ENCODE results near the gene DEPP1. TPM values are rescaled to one million over a fixed set of nuclear protein-coding genes. Genes with fewer than 3 reads are reported as not detected.

Gene DEPP1
- polyA plus RNA-seq, 3 donors: not detected

DNA sequence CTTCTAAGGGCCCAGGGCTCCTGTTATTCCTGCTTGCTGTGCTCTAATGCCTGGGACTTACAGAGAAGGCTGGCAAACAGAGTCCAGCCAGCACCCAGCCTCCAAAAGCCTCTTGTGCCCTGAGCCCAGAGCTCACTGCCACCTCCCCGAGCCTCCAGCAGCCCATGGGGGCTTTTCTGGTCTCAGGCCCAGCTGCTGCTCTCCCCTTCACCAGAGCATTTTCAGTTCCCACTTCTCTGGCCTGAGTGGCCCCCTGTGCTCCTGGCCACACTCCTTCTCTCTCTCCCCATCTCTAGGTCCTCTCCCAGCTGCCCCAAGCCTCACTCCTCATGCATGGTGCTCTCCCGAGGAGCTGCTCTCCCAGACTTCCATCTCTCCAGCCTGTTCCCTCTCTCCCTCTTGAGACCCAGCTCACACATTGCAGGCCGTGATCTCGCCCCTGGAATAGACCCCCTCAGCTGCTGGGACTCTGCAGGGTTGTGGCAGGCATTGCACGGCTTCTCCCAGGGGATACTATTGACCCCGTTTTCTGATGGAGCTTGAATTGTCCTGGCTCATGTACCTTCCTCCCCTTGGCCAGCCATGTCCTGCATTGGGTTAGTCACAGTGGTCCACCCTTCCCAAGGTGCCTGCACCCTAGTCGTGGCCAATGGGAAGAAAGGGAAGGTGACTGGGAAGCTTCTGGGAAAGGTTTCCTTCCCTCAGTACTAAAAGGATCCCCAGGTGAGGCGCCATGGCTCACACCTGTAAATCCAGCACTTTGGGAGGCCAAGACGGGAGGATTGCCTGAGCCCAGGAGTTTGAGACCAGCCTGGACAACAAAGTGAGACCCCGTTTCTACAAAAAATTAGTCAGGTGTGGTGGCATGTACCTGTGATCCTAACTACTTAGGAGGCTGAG, 28.0 kb downstream of the DEPP1 start:
- Histone ChIP-seq H3K4me2 (replicated peaks; ENCODE audit: extremely low read depth, low read length, poor library complexity, severe bottlenecking) (no peak overlapping the region), H4K20me1 (ENCODE audit: insufficient read depth, low read length) (peaks cover 54% of the 10 kb centered on the region), H3K27ac (ENCODE audit: low read depth in 1 of 2, low read length in 2 of 2) (peak overlapping the region; percentile 66 to 76), H3K4me1 (ENCODE audit: control insufficient read depth in 1 of 2, insufficient read depth in 2 of 2, low read length in 2 of 2) (peaks cover 52 to 61% of the 10 kb centered on the region in 2 donors), H3K27me3 (ENCODE audit: control insufficient read depth in 2 of 2, insufficient read depth in 2 of 2, low read length in 2 of 2) (no peaks in the 10 kb centered on the region), H3K9ac (ENCODE audit: insufficient read depth, low read length, poor library complexity, severe bottlenecking) (no peak overlapping the region), H3K9me3 (replicated peaks in 1 of 2; ENCODE audit: control insufficient read depth in 1 of 2, insufficient read depth in 1 of 2, low read length in 2 of 2) (no peaks in the 10 kb centered on the region), H3K4me3 (replicated peaks in 1 of 3; ENCODE audit: low read depth in 2 of 3, low read length in 3 of 3) (no peak overlapping the region), H3K36me3 (replicated peaks in 1 of 2; ENCODE audit: control insufficient read depth in 1 of 2, insufficient read depth in 2 of 2, low read length in 2 of 2) (peaks cover 6 to 45% of the 10 kb centered on the region in 2 donors), H2AFZ (ENCODE audit: insufficient read depth, low read depth, low read length, poor library complexity, severe bottlenecking) (no peak overlapping the region), H3K79me2 (ENCODE audit: insufficient read depth, low read length) (peaks cover 60% of the 10 kb centered on the region)
- DNase-seq: no peak
- Mint-ChIP-seq H3K4me3 (no peak overlapping the region), H3K9me3 (no peaks in the 10 kb centered on the region), H3K4me1 (peaks cover 70% of the 10 kb centered on the region), H3K27ac (peak overlapping the region in 6 of 7 donors; percentile 61 to 92 (median 83)), H3K27me3 (ENCODE audit: low read depth in 3 of 3) (peaks cover 0 to 4% (median 0%) of the 10 kb centered on the region in 3 donors), H3K36me3 (peaks cover 37 to 46% of the 10 kb centered on the region in 2 donors)
- intact Hi-C loops (cut with micrococcal nuclease): no loop called here
- WGBS (ENCODE audit: insufficient coverage): 77% methylated on average over 5 of the region's 10 CpGs
- TF ChIP-seq, protein P1, sequence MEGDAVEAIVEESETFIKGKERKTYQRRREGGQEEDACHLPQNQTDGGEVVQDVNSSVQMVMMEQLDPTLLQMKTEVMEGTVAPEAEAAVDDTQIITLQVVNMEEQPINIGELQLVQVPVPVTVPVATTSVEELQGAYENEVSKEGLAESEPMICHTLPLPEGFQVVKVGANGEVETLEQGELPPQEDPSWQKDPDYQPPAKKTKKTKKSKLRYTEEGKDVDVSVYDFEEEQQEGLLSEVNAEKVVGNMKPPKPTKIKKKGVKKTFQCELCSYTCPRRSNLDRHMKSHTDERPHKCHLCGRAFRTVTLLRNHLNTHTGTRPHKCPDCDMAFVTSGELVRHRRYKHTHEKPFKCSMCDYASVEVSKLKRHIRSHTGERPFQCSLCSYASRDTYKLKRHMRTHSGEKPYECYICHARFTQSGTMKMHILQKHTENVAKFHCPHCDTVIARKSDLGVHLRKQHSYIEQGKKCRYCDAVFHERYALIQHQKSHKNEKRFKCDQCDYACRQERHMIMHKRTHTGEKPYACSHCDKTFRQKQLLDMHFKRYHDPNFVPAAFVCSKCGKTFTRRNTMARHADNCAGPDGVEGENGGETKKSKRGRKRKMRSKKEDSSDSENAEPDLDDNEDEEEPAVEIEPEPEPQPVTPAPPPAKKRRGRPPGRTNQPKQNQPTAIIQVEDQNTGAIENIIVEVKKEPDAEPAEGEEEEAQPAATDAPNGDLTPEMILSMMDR (IDR thresholded peaks at IDR 0.05): no peak

DNA sequence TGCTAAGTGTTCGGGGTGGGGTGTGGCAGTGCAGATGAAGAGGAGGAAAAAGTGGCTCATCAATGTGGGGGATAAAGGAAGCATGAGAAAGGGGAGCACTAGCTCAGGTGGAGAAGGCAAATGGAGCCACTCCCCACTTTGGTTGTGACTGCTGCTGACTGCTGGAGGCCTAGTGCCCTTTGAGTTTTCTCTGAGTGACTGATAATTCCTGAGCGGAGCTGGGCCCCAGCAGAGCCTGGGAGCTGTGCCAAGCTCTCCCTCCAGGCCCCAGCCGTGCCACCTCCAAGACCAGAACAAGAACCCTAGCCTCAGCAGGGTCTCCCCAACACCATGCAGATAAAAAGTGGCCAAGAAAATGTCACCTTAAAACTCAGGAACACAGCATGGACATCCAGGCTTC, 28.7 kb downstream of the DEPP1 start:
- peaks cover 6 to 40% of the 10 kb centered on the region in 2 donors for H3K36me3 ChIP-seq (replicated peaks in 1 of 2; ENCODE audit: control insufficient read depth in 1 of 2, insufficient read depth in 2 of 2, low read length in 2 of 2)
- peaks cover 50% of the 10 kb centered on the region for H4K20me1 ChIP-seq (ENCODE audit: insufficient read depth, low read length)
- H3K9me3 ChIP-seq (replicated peaks in 1 of 2; ENCODE audit: control insufficient read depth in 1 of 2, insufficient read depth in 1 of 2, low read length in 2 of 2): no peaks in the 10 kb centered on the region
- Mint-ChIP-seq H3K4me3 (no peak overlapping the region), H3K4me1 (peaks cover 68% of the 10 kb centered on the region), H3K27ac (peak overlapping the region; percentile 72 to 93 (median 83)), H3K36me3 (peaks cover 36 to 41% of the 10 kb centered on the region in 2 donors), H3K9me3 (peaks cover 0 to 2% (median 0%) of the 10 kb centered on the region in 7 donors), H3K27me3 (ENCODE audit: low read depth in 3 of 3) (peaks cover 0 to 4% (median 0%) of the 10 kb centered on the region in 3 donors)
- DNase-seq: no peak
- no peak overlapping the region for H3K4me3 ChIP-seq (replicated peaks in 1 of 3; ENCODE audit: low read depth in 2 of 3, low read length in 3 of 3)
- no peaks in the 10 kb centered on the region for H3K27me3 ChIP-seq (ENCODE audit: control insufficient read depth in 2 of 2, insufficient read depth in 2 of 2, low read length in 2 of 2)
- peaks cover 53% of the 10 kb centered on the region for H3K79me2 ChIP-seq (ENCODE audit: insufficient read depth, low read length)
- peaks cover 52 to 59% of the 10 kb centered on the region in 2 donors for H3K4me1 ChIP-seq (ENCODE audit: control insufficient read depth in 1 of 2, insufficient read depth in 2 of 2, low read length in 2 of 2)
- TF ChIP-seq, protein P1 (IDR thresholded peaks at IDR 0.05): no peak
- H3K4me2 ChIP-seq (replicated peaks; ENCODE audit: extremely low read depth, low read length, poor library complexity, severe bottlenecking): no peak overlapping the region
- H2AFZ ChIP-seq (ENCODE audit: insufficient read depth, low read depth, low read length, poor library complexity, severe bottlenecking): no peak overlapping the region
- WGBS (ENCODE audit: insufficient coverage): 90% methylated on average over 3 of the region's 3 CpGs
- no peak overlapping the region for H3K9ac ChIP-seq (ENCODE audit: insufficient read depth, low read length, poor library complexity, severe bottlenecking)
- peak overlapping the region; percentile 66 to 76 for H3K27ac ChIP-seq (ENCODE audit: low read depth in 1 of 2, low read length in 2 of 2)
- intact Hi-C loops (cut with micrococcal nuclease): no loop called here
